ENCODE measurements around the gene VEGFA. TPM values are rescaled to one million over a fixed set of nuclear protein-coding genes. Genes with fewer than 3 reads are reported as not detected.

Gene VEGFA
- total and polyA plus RNA-seq, 2 of the 8 experiments (the other 6 are each of a cell fraction or from before 2014, with no cell fraction given): 42.2 to 58.5 TPM

DNA sequence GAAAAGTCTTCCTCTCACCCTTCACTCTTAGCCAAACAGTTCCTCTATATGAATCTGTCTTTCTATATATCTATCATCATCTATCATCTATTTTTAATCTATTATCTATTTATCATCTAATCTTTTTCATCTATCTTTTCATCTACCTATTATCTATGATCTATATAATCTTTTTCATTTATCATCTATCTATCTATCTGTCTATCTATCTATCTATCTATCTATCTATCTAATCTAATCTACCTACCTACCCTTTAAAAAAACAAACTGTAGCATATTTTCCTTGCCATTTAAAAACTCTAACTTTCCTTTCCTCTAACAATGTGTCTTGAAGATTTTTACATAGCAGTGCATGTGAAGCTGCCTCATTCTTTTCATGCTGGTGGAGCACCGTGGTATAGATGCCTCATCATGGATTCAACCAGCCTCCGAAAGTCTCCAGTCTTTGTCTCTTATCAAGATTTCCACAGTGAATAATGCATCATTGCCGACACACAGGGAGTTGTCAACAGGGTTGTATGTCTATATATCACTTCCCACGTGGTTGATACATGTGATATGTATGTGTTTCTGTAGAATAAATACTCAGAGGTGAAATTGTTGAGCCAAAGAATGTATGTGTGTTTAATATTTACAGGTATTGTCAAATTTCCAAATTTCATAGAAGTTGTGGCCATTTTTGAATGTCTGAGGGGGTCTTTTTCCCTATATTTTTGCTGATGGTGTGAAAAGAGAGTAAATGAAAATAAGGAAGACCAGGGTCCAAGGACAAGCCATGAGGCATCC lies 51.3 kb downstream of the VEGFA start (continued):
- TF ChIP-seq, protein P1, sequence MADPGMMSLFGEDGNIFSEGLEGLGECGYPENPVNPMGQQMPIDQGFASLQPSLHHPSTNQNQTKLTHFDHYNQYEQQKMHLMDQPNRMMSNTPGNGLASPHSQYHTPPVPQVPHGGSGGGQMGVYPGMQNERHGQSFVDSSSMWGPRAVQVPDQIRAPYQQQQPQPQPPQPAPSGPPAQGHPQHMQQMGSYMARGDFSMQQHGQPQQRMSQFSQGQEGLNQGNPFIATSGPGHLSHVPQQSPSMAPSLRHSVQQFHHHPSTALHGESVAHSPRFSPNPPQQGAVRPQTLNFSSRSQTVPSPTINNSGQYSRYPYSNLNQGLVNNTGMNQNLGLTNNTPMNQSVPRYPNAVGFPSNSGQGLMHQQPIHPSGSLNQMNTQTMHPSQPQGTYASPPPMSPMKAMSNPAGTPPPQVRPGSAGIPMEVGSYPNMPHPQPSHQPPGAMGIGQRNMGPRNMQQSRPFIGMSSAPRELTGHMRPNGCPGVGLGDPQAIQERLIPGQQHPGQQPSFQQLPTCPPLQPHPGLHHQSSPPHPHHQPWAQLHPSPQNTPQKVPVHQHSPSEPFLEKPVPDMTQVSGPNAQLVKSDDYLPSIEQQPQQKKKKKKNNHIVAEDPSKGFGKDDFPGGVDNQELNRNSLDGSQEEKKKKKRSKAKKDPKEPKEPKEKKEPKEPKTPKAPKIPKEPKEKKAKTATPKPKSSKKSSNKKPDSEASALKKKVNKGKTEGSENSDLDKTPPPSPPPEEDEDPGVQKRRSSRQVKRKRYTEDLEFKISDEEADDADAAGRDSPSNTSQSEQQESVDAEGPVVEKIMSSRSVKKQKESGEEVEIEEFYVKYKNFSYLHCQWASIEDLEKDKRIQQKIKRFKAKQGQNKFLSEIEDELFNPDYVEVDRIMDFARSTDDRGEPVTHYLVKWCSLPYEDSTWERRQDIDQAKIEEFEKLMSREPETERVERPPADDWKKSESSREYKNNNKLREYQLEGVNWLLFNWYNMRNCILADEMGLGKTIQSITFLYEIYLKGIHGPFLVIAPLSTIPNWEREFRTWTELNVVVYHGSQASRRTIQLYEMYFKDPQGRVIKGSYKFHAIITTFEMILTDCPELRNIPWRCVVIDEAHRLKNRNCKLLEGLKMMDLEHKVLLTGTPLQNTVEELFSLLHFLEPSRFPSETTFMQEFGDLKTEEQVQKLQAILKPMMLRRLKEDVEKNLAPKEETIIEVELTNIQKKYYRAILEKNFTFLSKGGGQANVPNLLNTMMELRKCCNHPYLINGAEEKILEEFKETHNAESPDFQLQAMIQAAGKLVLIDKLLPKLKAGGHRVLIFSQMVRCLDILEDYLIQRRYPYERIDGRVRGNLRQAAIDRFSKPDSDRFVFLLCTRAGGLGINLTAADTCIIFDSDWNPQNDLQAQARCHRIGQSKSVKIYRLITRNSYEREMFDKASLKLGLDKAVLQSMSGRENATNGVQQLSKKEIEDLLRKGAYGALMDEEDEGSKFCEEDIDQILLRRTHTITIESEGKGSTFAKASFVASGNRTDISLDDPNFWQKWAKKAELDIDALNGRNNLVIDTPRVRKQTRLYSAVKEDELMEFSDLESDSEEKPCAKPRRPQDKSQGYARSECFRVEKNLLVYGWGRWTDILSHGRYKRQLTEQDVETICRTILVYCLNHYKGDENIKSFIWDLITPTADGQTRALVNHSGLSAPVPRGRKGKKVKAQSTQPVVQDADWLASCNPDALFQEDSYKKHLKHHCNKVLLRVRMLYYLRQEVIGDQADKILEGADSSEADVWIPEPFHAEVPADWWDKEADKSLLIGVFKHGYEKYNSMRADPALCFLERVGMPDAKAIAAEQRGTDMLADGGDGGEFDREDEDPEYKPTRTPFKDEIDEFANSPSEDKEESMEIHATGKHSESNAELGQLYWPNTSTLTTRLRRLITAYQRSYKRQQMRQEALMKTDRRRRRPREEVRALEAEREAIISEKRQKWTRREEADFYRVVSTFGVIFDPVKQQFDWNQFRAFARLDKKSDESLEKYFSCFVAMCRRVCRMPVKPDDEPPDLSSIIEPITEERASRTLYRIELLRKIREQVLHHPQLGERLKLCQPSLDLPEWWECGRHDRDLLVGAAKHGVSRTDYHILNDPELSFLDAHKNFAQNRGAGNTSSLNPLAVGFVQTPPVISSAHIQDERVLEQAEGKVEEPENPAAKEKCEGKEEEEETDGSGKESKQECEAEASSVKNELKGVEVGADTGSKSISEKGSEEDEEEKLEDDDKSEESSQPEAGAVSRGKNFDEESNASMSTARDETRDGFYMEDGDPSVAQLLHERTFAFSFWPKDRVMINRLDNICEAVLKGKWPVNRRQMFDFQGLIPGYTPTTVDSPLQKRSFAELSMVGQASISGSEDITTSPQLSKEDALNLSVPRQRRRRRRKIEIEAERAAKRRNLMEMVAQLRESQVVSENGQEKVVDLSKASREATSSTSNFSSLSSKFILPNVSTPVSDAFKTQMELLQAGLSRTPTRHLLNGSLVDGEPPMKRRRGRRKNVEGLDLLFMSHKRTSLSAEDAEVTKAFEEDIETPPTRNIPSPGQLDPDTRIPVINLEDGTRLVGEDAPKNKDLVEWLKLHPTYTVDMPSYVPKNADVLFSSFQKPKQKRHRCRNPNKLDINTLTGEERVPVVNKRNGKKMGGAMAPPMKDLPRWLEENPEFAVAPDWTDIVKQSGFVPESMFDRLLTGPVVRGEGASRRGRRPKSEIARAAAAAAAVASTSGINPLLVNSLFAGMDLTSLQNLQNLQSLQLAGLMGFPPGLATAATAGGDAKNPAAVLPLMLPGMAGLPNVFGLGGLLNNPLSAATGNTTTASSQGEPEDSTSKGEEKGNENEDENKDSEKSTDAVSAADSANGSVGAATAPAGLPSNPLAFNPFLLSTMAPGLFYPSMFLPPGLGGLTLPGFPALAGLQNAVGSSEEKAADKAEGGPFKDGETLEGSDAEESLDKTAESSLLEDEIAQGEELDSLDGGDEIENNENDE (IDR thresholded peaks at IDR 0.05; ENCODE audit: insufficient replicate concordance, low read length): no peak
- TF ChIP-seq KDM1A (IDR thresholded peaks at IDR 0.05; ENCODE audit: borderline replicate concordance, low read length): no peak
- no peak for TF ChIP-seq KDM5A (IDR thresholded peaks at IDR 0.05; ENCODE audit: low read length)
- no peak for TF ChIP-seq POLR2A (IDR thresholded peaks at IDR 0.05; ENCODE audit: control extremely low read depth in 1 of 2, low read depth in 2 of 2, low read length in 2 of 2)
- TF ChIP-seq JUND (IDR thresholded peaks at IDR 0.05; ENCODE audit: low read length): no peak
- no peak for TF ChIP-seq TCF12 (IDR thresholded peaks at IDR 0.05; ENCODE audit: low read depth, low read length)
- TF ChIP-seq, protein P2, sequence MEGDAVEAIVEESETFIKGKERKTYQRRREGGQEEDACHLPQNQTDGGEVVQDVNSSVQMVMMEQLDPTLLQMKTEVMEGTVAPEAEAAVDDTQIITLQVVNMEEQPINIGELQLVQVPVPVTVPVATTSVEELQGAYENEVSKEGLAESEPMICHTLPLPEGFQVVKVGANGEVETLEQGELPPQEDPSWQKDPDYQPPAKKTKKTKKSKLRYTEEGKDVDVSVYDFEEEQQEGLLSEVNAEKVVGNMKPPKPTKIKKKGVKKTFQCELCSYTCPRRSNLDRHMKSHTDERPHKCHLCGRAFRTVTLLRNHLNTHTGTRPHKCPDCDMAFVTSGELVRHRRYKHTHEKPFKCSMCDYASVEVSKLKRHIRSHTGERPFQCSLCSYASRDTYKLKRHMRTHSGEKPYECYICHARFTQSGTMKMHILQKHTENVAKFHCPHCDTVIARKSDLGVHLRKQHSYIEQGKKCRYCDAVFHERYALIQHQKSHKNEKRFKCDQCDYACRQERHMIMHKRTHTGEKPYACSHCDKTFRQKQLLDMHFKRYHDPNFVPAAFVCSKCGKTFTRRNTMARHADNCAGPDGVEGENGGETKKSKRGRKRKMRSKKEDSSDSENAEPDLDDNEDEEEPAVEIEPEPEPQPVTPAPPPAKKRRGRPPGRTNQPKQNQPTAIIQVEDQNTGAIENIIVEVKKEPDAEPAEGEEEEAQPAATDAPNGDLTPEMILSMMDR (IDR thresholded peaks at IDR 0.05; ENCODE audit: control extremely low read depth in 1 of 3, insufficient read depth in 1 of 3, low read depth in 1 of 3, low read length in 3 of 3): no peak
- no peak for TF ChIP-seq SUZ12 (IDR thresholded peaks at IDR 0.05; ENCODE audit: low read length)
